Measurements from ENCODE around the gene CXCL11.
A peak's percentile ranks its signal among the peaks of the same experiment; 100 is the strongest.

DNA sequence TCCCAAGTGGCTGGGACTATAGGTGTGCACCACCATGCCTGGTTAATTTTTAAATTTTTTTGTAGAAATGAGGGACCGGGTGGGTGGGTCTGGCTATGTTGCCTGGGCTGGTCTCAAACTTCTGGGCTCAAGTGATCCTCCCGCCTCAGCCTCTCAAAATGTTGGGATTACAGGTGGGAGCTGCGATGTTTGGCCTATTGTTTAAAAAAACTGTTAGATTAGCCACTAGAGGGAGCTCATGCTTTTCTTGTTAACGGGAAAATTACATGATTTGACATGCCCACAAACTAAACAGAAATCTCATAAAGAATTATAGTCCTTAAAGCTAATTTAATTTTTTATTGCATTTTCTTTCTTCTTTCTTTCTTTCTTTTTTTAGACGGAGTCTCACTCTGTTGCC lies 40.1 kb downstream of the CXCL11 start:
- no peak for TF ChIP-seq JUNB (IDR thresholded peaks at IDR 0.05)
- TF ChIP-seq, protein P1, sequence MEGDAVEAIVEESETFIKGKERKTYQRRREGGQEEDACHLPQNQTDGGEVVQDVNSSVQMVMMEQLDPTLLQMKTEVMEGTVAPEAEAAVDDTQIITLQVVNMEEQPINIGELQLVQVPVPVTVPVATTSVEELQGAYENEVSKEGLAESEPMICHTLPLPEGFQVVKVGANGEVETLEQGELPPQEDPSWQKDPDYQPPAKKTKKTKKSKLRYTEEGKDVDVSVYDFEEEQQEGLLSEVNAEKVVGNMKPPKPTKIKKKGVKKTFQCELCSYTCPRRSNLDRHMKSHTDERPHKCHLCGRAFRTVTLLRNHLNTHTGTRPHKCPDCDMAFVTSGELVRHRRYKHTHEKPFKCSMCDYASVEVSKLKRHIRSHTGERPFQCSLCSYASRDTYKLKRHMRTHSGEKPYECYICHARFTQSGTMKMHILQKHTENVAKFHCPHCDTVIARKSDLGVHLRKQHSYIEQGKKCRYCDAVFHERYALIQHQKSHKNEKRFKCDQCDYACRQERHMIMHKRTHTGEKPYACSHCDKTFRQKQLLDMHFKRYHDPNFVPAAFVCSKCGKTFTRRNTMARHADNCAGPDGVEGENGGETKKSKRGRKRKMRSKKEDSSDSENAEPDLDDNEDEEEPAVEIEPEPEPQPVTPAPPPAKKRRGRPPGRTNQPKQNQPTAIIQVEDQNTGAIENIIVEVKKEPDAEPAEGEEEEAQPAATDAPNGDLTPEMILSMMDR (IDR thresholded peaks at IDR 0.05) = peak; percentile 70
- no peak for TF ChIP-seq POLR2A (IDR thresholded peaks at IDR 0.05; ENCODE audit: low read length)

All from A549 (cell line).